Ectodermal cell (in vitro differentiated cells): ENCODE measurements around the gene UNCX.
"Not testable (repeated sequence)": the region's sequence is repeated elsewhere in the genome, so short reads cannot be mapped to it uniquely, and the experiment has no call there.

Experiments used
- H3K27ac ChIP-seq: 2 replicates; pipeline ENCODE4 v1.7.0; 2013; ENCODE audit warnings: mild to moderate bottlenecking, low read depth, low read length; ENCODE audit not compliant: insufficient read depth, poor library complexity, severe bottlenecking
- H3K27me3 ChIP-seq: 2 replicates; pipeline ENCODE4 v1.7.0; 2013; ENCODE audit warnings: mild to moderate bottlenecking, low read length; ENCODE audit not compliant: insufficient read depth, control insufficient read depth, poor library complexity, severe bottlenecking
- H3K36me3 ChIP-seq: one replicate; pipeline ENCODE4 v1.7.0; 2013; ENCODE audit warnings: low read length; ENCODE audit not compliant: control insufficient read depth, insufficient read depth
- H3K4me1 ChIP-seq: one replicate; pipeline ENCODE4 v1.7.0; 2013; ENCODE audit warnings: low read length; ENCODE audit not compliant: control insufficient read depth, insufficient read depth
- H3K4me3 ChIP-seq: 2 replicates; pipeline ENCODE4 v1.7.0; 2013; ENCODE audit warnings: low read depth, low read length, control low read depth; ENCODE audit not compliant: insufficient read depth
- H3K9me3 ChIP-seq: 2 replicates; pipeline ENCODE4 v1.7.0; 2013; ENCODE audit warnings: mild to moderate bottlenecking, low read length, moderate library complexity; ENCODE audit not compliant: control insufficient read depth
- WGBS, 2 experiments: methylation state at CpG; one replicate each; pipeline ENCODE4 v1.1.7; 2013; ENCODE audit warnings: missing lambda C conversion rate in 2 of 2; 5-methylcytosine and 5-hydroxymethylcytosine counted together

UNCX gene

GRCh38 chr7:1279041-1279440 lies 46.4 kb downstream of the UNCX start:
- 65 to 70% methylated on average over 16 of the region's 16 CpGs for whole genome bisulfite sequencing, 2 experiments
- H3K4me3 ChIP-seq, result no peak overlapping the region

GRCh38 chr7:1279895-1280294 lies 47.2 kb downstream of the UNCX start:
- WGBS, 2 experiments, result 49 to 100% methylated on average over 2 to 4 of the region's 4 CpGs
- not testable (repeated sequence) for H3K4me1 ChIP-seq, H3K27me3 ChIP-seq, H3K27ac ChIP-seq, H3K9me3 ChIP-seq, H3K36me3 ChIP-seq, H3K4me3 ChIP-seq

More at GRCh38 chr7:1279041-1279440, 46.4 kb downstream of the UNCX start:
- Histone ChIP-seq H3K27me3 (peaks cover 5% of the 10 kb centered on the region), H3K36me3 (no peaks in the 10 kb centered on the region), H3K9me3 (no peaks in the 10 kb centered on the region), H3K27ac (no peak overlapping the region), H3K4me1 (no peaks in the 10 kb centered on the region)

DNA sequence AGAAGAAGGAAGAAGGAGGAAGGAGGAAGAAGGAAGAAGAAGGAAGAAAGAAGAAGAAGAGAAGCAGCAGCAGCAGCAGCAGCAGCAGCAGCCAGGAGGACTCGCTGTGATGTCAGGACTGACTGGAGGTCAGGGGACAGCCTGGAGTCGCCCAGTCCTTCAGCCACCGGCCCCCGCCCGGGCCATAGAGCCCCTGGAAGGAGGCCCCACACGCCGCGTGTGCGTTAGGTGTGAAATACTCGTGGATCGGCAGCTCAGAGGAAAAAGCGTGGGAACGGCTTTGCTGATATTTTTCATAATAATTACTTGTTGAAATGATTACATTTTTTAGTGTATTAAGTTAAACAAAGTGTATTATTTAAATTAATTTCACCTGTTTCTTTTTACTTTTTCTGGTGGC lies 48.4 kb downstream of the UNCX start:
- Histone ChIP-seq H3K27me3 (peaks cover 5% of the 10 kb centered on the region), H3K4me3 (no peak overlapping the region), H3K36me3 (no peaks in the 10 kb centered on the region), H3K4me1 (no peaks in the 10 kb centered on the region), H3K9me3 (no peaks in the 10 kb centered on the region), H3K27ac (no peak overlapping the region)
- WGBS, 2 experiments, result 73 to 76% methylated on average over 11 to 13 of the region's 13 CpGs

DNA sequence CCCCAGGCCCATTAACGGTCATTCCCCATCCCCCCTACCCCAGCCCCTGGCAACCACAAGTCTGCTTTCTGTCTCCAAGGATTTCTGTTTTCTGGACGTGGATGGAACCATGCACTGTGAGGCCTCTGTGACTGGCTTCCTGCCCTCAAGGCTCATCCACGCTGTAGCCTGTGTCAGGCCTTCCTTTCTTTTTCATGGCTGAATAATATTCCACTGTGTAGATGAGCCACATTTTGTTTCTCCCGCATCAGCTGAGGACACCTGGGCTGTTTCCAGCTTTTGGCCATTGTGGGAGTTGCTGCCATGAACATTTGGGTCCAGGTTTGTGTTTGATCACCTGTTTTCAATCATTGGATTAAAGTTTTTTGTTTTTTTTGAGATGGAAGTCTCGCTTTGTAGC lies 50.0 kb downstream of the UNCX start:
- WGBS, 2 experiments, result 89 to 92% methylated on average over 5 of the region's 5 CpGs
- no peaks in the 10 kb centered on the region for H3K9me3 ChIP-seq
- H3K27me3 ChIP-seq, result peaks cover 6% of the 10 kb centered on the region

GRCh38 chr7:1283337-1283736 lies 50.7 kb downstream of the UNCX start:
- Histone ChIP-seq H3K36me3 (no peaks in the 10 kb centered on the region), H3K27me3 (peaks cover 12% of the 10 kb centered on the region), H3K9me3 (no peaks in the 10 kb centered on the region), H3K27ac (no peak overlapping the region), H3K4me3 (no peak overlapping the region), H3K4me1 (no peaks in the 10 kb centered on the region)
- WGBS, 2 experiments, result 74 to 80% methylated on average over 10 of the region's 10 CpGs

More for the DNA sequence above, 50.0 kb downstream of the UNCX start:
- H3K4me1 ChIP-seq, result no peaks in the 10 kb centered on the region
- H3K36me3 ChIP-seq, result no peaks in the 10 kb centered on the region
- H3K27ac ChIP-seq, result no peak overlapping the region
- H3K4me3 ChIP-seq, result no peak overlapping the region

DNA sequence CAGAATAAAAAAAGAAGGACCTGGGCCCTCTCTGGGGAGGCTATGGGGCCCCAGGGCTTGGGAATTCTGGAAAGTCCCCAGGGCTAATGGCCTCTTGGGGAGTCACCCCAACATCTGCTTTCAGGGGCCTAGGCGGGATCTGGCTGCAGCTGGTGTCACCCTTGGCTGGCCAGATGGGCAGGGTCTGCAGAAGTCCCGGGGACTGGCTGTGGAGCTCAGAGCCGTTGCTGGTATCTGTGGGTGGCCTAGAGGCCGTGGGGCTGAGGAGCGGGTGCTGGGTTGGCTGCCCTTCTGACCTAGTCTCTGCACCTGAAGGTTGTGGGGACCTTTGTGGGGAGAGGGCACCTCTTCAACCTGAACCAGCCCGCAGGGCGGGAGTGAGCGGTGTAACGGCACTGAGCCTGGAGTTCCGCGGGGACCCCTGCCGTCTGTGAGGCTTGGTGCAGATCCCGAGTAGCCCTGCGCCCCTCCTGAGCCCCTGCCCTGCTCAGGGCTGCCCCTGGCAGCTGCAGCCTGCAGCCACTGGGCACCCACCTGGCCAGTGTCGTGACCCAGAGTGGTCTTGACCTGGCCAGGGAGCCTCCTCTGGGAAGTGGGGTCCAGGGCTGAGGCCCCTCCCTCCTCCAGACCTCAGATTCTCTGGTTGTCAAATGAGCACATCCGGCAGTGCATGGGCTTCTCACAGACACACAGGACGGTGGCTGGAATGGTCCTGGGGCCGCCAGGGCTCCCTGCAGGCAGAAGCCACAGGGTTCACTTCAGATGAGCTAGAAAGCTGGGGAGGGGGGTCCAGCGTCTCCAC lies 51.5 kb downstream of the UNCX start:
- Histone ChIP-seq H3K4me1 (peaks cover 2% of the 10 kb centered on the region), H3K9me3 (no peaks in the 10 kb centered on the region), H3K36me3 (no peaks in the 10 kb centered on the region), H3K27me3 (peaks cover 16% of the 10 kb centered on the region), H3K4me3 (no peak overlapping the region), H3K27ac (no peak overlapping the region)
- 77 to 80% methylated on average over 19 of the region's 19 CpGs for WGBS, 2 experiments

- Histone ChIP-seq H3K36me3 (no peaks in the 10 kb centered on the region), H3K4me1 (peaks cover 7% of the 10 kb centered on the region), H3K4me3 (no peak overlapping the region), H3K27ac (no peak overlapping the region), H3K9me3 (no peaks in the 10 kb centered on the region), H3K27me3 (peaks cover 23% of the 10 kb centered on the region)
- WGBS, 2 experiments, result 89 to 91% methylated on average over 20 of the region's 20 CpGs
Observed at GRCh38 chr7:1284743-1285458, 52.2 kb downstream of the UNCX start.

GRCh38 chr7:1285556-1286301 lies 53.1 kb downstream of the UNCX start:
- Histone ChIP-seq H3K27ac (no peak overlapping the region), H3K27me3 (peaks cover 31% of the 10 kb centered on the region), H3K36me3 (no peaks in the 10 kb centered on the region), H3K4me3 (no peak overlapping the region), H3K9me3 (no peaks in the 10 kb centered on the region), H3K4me1 (peaks cover 7% of the 10 kb centered on the region)
- 92% methylated on average over 39 of the region's 39 CpGs for WGBS, 2 experiments
